HG03354 (cell line): Measurements from ENCODE around the gene ZP2.
"Not testable (repeated sequence)": the region's sequence is repeated elsewhere in the genome, so short reads cannot be mapped to it uniquely, and the experiment has no call there.

Experiments
- ATAC-seq: cut with Tn5 transposase; IDR thresholded peaks from one replicate; pipeline ENCODE4 v1.9.1; 2021; ENCODE audit warnings: mild to moderate bottlenecking; ENCODE audit not compliant: unreplicated experiment, poor library complexity, severe bottlenecking

The ZP2 gene

DNA sequence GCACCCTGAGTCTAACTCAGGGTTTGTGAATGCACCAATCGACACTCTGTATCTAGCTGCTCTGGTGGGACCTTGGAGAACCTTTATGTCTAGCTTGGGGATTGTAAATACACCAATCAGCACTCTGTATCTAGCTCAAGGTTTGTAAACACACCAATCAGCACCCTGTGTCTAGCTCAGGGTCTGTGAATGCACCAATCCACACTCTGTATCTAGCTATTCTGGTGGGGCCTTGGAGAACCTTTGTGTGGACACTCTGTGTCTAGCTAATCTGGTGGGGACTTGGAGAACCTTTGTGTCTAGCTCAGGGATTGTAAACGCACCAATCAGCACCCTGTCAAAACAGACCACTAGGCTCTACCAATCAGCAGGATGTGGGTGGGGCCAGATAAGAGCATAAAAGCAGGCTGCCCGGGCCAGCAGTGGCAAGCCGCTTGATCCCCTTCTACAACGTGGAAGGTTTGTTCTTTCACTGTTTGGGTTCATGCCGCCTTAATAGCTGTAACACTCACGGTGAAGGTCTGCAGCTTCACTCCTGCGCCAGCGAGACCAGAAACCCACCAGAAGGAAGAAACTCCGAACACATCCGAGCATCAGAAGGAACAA lies 58.1 kb downstream of the ZP2 start:
- ATAC-seq = not testable (repeated sequence)

DNA sequence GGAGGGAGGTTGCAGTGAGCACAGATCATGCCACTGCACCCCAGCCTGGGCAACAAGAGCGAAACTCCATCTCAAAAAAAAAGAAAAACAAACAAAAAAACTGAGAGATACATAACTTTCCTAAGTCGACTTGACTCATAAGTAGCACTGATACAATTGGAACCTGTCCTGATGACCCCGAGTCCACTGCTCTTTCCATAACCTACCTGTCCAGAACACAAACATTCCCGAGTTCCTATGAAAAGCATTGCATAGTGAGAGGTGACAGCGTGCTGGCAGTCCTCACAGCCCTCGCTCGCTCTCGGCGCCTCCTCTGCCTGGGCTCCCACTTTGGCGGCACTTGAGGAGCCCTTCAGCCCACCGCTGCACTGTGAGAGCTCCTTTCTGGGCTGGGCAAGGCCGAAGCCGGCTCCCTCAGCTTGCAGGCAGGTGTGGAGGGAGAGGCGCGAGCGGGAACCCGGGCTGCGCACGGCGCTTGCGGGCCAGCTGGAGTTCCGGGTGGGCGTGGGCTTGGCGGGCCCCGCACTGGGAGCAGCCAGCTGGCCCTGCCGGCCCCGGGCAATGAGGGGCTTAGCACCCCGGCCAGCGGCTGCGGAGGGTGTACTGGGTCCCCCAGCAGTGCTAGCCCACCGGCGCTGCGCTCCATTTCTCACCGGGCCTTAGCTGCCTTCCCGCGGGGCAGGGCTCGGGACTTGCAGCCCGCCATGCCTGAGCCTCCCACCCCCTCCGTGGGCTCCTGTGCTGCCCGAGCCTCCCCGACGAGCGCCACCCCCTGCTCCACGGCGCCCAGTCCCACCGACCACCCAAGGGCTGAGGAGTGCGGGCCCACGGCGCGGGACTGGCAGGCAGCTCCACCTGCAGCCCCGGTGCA lies 59.0 kb downstream of the ZP2 start:
- ATAC-seq = not testable (repeated sequence)

DNA sequence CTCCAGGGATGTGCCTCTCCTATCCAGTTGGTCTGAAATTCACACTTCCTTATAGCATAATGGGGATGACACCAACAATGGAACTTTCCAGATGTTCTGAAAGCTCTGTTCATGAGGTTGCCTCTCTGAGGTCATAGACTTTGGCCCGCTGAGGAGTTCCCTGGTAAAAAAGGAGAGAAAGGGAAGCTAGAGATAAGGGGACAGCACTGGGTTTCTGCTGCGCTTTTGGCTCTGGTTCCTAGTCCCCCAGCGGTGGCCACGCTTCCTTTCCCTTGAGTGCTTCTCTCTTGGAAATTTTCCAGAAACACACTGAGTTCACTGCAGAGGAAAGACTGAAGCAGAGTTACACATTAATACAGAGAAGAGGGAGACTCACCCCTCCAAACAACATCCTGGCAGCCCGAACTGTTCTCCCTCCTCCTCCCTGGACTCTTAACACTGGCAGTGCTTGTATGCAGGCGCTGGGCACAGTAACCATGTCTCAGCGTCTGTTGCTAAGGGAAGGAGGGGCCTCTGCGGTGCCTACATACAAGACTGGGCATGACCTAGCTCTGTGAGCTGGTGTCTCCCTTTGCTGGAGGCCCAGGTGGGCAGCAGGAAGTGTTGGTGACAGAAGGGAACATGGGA lies 60.9 kb downstream of the ZP2 start, which contains the start of gene DNAH3:
Gene DNAH3, minus strand, starts transcription at position 472 of the 627 bp plus-strand sequence. CDS start 527 bp downstream, outside the sequence.
- no peak for ATAC-seq
